ENCODE measurements around the gene PCDH9.

DNA sequence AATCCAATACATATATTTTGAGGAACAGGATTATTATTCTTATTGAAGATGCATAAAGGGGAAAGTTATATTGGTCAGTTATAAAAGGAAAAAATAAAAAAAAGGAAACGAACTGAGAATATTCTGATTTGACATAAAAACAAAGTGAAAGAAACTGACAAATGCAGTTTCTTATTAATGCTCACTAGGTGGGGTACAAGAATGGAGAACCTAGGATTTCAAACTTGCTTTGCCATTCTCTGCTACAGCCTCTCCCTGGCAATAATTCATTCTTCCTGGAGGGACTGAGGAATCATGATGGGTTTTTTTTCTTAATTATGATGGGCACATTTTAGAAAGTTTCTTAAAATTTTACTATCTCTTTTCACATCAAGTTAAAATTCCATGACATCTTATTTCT, 154.9 kb downstream of the PCDH9 start:
- no peak for TF ChIP-seq CTCF (IDR thresholded peaks at IDR 0.05 in 8 of 11, conservative IDR thresholded peaks at IDR 0.05 in 3 of 11)
- no peak for TF ChIP-seq POLR2AphosphoS5 (IDR thresholded peaks at IDR 0.05)
